Panc1 (cell line): ENCODE measurements around the gene ARG2. TPM values are rescaled to one million over a fixed set of nuclear protein-coding genes. Genes with fewer than 3 reads are reported as not detected.

Experiments
- ATAC-seq: fragments of 200-7000 bp; cut with Tn5 transposase; 2 replicates; pipeline ENCODE4 v1.9.1; 2020; ENCODE audit warnings: mild to moderate bottlenecking, moderate library complexity
- BruUV-seq: library from RNA; stranded (reverse); fragments of 400-500 nt; replicated peaks from 2 replicates; lab custom pipeline; 2021; lab: Mats Ljungman, UMichigan
- CTCF ChIA-PET: fragments of 300-600 bp; sonication (Branson Sonifier 250); formaldehyde crosslinking; loops from one replicate; lab custom pipeline; 2022; ENCODE audit warnings: antibody characterized with exemption; lab: Charles Lee
- POLR2A ChIA-PET: fragments of 300-600 bp; sonication (Branson Sonifier 250); formaldehyde crosslinking; loops from one replicate; lab custom pipeline; 2022; ENCODE audit warnings: antibody characterized with exemption; lab: Charles Lee
- DNase-seq: peaks from one replicate; pipeline ENCODE4 v3.0.0-alpha.2; 2010; ENCODE audit warnings: low read depth, low spot score
- H3K27ac ChIP-seq: 2 replicates; pipeline ENCODE4 v1.5.1; 2011; ENCODE audit warnings: mild to moderate bottlenecking, low read length, inconsistent platforms
- H3K27me3 ChIP-seq: fragments of 200-500 bp; sonication (Bioruptor generic); 2 replicates; pipeline ENCODE4 v1.6.0; 2014; ENCODE audit warnings: low read length, inconsistent platforms; ENCODE audit not compliant: control insufficient read depth, insufficient read depth
- H3K36me3 ChIP-seq: fragments of 200-500 bp; sonication (Bioruptor generic); 2 replicates; pipeline ENCODE4 v1.5.1; 2014; ENCODE audit warnings: inconsistent platforms, mild to moderate bottlenecking, low read length, moderate library complexity; ENCODE audit not compliant: control insufficient read depth, insufficient read depth
- H3K4me1 ChIP-seq: 2 replicates; pipeline ENCODE4 v1.5.1; 2011; ENCODE audit warnings: inconsistent platforms, mild to moderate bottlenecking, low read length, moderate library complexity; ENCODE audit not compliant: control insufficient read depth, insufficient read depth
- H3K4me3 ChIP-seq, 2 experiments: 2 replicates each; pipeline ENCODE4 v1.5.1; 2011 to 2012; ENCODE audit warnings: low read depth in 2 of 2, low read length in 2 of 2, mild to moderate bottlenecking in 2 of 2, inconsistent platforms in 1 of 2, moderate library complexity in 1 of 2
- H3K9me3 ChIP-seq: fragments of 200-500 bp; sonication (Bioruptor generic); 2 replicates; pipeline ENCODE4 v1.5.1; 2014; ENCODE audit warnings: low read depth, mild to moderate bottlenecking, inconsistent platforms, low read length, moderate library complexity; ENCODE audit not compliant: control insufficient read depth, insufficient read depth
- POLR2AphosphoS5 ChIP-seq: IDR thresholded peaks from 2 replicates; pipeline ENCODE4 v1.6.1; 2012; ENCODE audit warnings: mild to moderate bottlenecking, low read depth, low read length, moderate library complexity
- REST ChIP-seq, 2 experiments: IDR thresholded peaks; 2 replicates each; pipeline ENCODE4 v1.6.1; 2011 to 2012; ENCODE audit warnings: low read depth in 2 of 2, control low read depth in 1 of 2, low read length in 1 of 2, mild to moderate bottlenecking in 1 of 2, moderate library complexity in 1 of 2; ENCODE audit not compliant: insufficient read depth in 1 of 2
- SIN3A ChIP-seq: IDR thresholded peaks from 2 replicates; pipeline ENCODE4 v1.6.1; 2012; ENCODE audit warnings: low read depth, mild to moderate bottlenecking, low read length, moderate library complexity, borderline replicate concordance; ENCODE audit not compliant: insufficient read depth
- TCF7L2 ChIP-seq: IDR thresholded peaks from 2 replicates; pipeline ENCODE4 v1.6.1; 2011; ENCODE audit warnings: mild to moderate bottlenecking, low read depth, low read length, inconsistent platforms
- in situ Hi-C: cut with HindIII; loops from 2 replicates; pipeline ENCODE4 v1.10.0; 2016; ENCODE audit warnings: low sequenced_read_pairs, low pct_unique_long_range_greater_than_20kb
- intact Hi-C: fragments of 100-400 bp; cut with micrococcal nuclease; formaldehyde crosslinking; loops from one replicate; pipeline ENCODE4 v1.10.0; 2022; ENCODE audit not compliant: unreplicated experiment
- total RNA-seq: library from RNA; stranded (reverse); gene quantifications from one replicate; pipeline ENCODE4 v1.2.1, GENCODE V29; 2021; ENCODE audit not compliant: unreplicated experiment
- TF ChIP-seq, protein P1 (sequence below): fragments of 450-650 bp; IDR thresholded peaks from 2 replicates; pipeline ENCODE4 v1.5.1; 2017; ENCODE audit warnings: mild to moderate bottlenecking

The ARG2 gene
- total RNA-seq, 1 experiment from 2014 or later: 1.1 TPM

DNA sequence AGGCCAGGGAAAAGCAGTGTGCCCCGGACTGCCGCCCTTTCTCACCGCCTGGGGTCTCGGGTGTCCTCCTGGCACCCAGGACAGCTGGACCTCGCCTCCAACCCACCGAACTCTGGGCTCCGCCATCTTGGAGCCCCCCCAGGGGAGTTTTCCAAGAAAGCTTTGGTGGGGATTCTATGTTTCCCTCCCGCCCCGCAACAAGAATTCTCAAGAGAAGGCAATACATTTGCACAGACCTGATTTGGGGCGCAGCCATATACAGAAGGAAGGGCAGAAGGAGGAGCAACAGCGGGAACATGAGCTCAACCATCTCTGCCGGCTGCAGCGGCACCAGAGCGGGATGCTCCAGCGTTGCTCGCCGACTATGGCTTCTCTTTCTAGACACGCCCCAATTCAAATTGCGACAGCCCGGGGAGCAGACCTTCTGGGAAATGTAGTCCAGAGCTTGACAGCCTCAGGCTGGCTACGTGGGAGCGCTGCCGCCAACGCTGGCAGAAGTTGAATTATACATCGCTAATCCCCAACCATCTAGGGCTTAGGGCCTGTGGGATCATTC is 75.8 kb downstream of the ARG2 start, which contains the start of gene RDH11:
TSS of gene RDH11 (minus strand) at position 371 of the 556 bp plus-strand sequence. CDS start at position 310, 61 bp downstream.
- intact Hi-C loops: no loop called here
- Histone ChIP-seq H3K4me3 (peak within 1 kb of the TSS; percentile 97), H3K36me3 (peaks cover 6% of the 10 kb centered on the region; the same call in 1 of the 2 replicates), H3K9me3 (no peaks in the 10 kb centered on the region), H3K4me1 (no peaks in the 10 kb centered on the region; the same call in 1 of the 2 replicates), H3K27me3 (no peaks in the 10 kb centered on the region), H3K27ac (peak within 1 kb of the TSS; percentile 92)
- BruUV-seq: no TSS peak
- ATAC-seq (peak; percentile 99), DNase-seq (no peak)
- ChIA-PET POLR2A (no interaction called here), CTCF (interaction anchor here (0.6 to 0.7 kb wide), 3 partner anchors 8 to 376 kb away, joined by 3 to 6 read pairs (median 5); no protein-coding TSS in a partner anchor)
- TF ChIP-seq POLR2AphosphoS5 (peak; percentile 82), REST (IDR thresholded peaks at IDR 0.05; ENCODE audit: insufficient read depth in 1 of 2, low read depth in 2 of 2, low read length in 1 of 2) (no peak)
- in situ Hi-C loops: no loop called here

GRCh38 chr14:67697006-67697405 is 77.3 kb downstream of the ARG2 start:
- DNase-seq: no peak
- intact Hi-C loops: no loop called here
- H3K4me3 ChIP-seq: no peak overlapping the region
- no peak overlapping the region for H3K27ac ChIP-seq
- in situ Hi-C loops: no loop called here
- peaks cover 4% of the 10 kb centered on the region; the same call in 1 of the 2 replicates for H3K36me3 ChIP-seq
- no peaks in the 10 kb centered on the region for H3K9me3 ChIP-seq
- no peak for TF ChIP-seq REST (IDR thresholded peaks at IDR 0.05; ENCODE audit: insufficient read depth in 1 of 2, low read depth in 2 of 2, low read length in 1 of 2)
- TF ChIP-seq POLR2AphosphoS5: no peak
- no peak for TF ChIP-seq SIN3A
- TF ChIP-seq, protein P1, sequence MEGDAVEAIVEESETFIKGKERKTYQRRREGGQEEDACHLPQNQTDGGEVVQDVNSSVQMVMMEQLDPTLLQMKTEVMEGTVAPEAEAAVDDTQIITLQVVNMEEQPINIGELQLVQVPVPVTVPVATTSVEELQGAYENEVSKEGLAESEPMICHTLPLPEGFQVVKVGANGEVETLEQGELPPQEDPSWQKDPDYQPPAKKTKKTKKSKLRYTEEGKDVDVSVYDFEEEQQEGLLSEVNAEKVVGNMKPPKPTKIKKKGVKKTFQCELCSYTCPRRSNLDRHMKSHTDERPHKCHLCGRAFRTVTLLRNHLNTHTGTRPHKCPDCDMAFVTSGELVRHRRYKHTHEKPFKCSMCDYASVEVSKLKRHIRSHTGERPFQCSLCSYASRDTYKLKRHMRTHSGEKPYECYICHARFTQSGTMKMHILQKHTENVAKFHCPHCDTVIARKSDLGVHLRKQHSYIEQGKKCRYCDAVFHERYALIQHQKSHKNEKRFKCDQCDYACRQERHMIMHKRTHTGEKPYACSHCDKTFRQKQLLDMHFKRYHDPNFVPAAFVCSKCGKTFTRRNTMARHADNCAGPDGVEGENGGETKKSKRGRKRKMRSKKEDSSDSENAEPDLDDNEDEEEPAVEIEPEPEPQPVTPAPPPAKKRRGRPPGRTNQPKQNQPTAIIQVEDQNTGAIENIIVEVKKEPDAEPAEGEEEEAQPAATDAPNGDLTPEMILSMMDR: no peak
- TF ChIP-seq TCF7L2: no peak
- no peaks in the 10 kb centered on the region; the same call in 1 of the 2 replicates for H3K4me1 ChIP-seq
- H3K27me3 ChIP-seq: no peaks in the 10 kb centered on the region
- no TSS peak for BruUV-seq
- ChIA-PET CTCF (no interaction called here), POLR2A (no interaction called here)
- ATAC-seq: no peak
